IMR-90 (cell line): ENCODE data around the gene GCK. TPM values are rescaled to one million over a fixed set of nuclear protein-coding genes. Genes with fewer than 3 reads are reported as not detected.

Experiments
- ATAC-seq: fragments of 200-7000 bp; cut with Tn5 transposase; 2 replicates; pipeline ENCODE4 v1.9.1; 2020; ENCODE audit warnings: low read depth, mild to moderate bottlenecking, moderate library complexity
- BruUV-seq: library from RNA; stranded (reverse); fragments of 400-500 nt; replicated peaks from 2 replicates; lab custom pipeline; 2021; lab: Mats Ljungman, UMichigan
- CTCF ChIA-PET: fragments of 300-600 bp; formaldehyde crosslinking; extraction: SDS; loops from one replicate; lab custom pipeline; 2021; ENCODE audit warnings: antibody characterized with exemption; lab: Yijun Ruan, JAX
- POLR2A ChIA-PET: fragments of 300-600 bp; sonication (Branson Sonifier 250); formaldehyde crosslinking; loops from one replicate; lab custom pipeline; 2022; ENCODE audit warnings: antibody characterized with exemption; ENCODE audit not compliant: unreplicated experiment; lab: Charles Lee
- DNase-seq: peaks from one replicate; pipeline ENCODE4 v3.0.0; 2013
- H2AFZ ChIP-seq: replicated peaks from 2 replicates; pipeline ENCODE3; 2013; ENCODE audit warnings: low read length, mild to moderate bottlenecking; ENCODE audit not compliant: poor library complexity
- H2AK5ac ChIP-seq: 2 replicates; pipeline ENCODE4 v1.6.1; 2013; ENCODE audit warnings: low read depth, low read length, inconsistent platforms
- H2AK9ac ChIP-seq: replicated peaks from 2 replicates; pipeline ENCODE3; 2013; ENCODE audit warnings: mild to moderate bottlenecking, low read depth, low read length, moderate library complexity; ENCODE audit not compliant: poor library complexity
- H2BK120ac ChIP-seq: 2 replicates; pipeline ENCODE4 v1.6.1; 2013; ENCODE audit warnings: low read depth, low read length, inconsistent platforms
- H2BK15ac ChIP-seq: 3 replicates; pipeline ENCODE4 v1.6.1; 2013; ENCODE audit warnings: low read depth, low read length, inconsistent platforms
- H2BK20ac ChIP-seq: 2 replicates; pipeline ENCODE4 v1.6.1; 2013; ENCODE audit warnings: low read depth, mild to moderate bottlenecking, inconsistent platforms, low read length, moderate library complexity
- H2BK5ac ChIP-seq: 2 replicates; pipeline ENCODE4 v1.6.1; 2013; ENCODE audit warnings: mild to moderate bottlenecking, low read depth, low read length, inconsistent platforms; ENCODE audit not compliant: poor library complexity, severe bottlenecking
- H3K14ac ChIP-seq: replicated peaks from 2 replicates; pipeline ENCODE4 v1.6.1; 2013; ENCODE audit warnings: low read depth, low read length, inconsistent platforms
- H3K18ac ChIP-seq: 2 replicates; pipeline ENCODE4 v1.6.1; 2013; ENCODE audit warnings: low read depth, low read length, control low read depth
- H3K23ac ChIP-seq: 2 replicates; pipeline ENCODE4 v1.6.1; 2013; ENCODE audit warnings: low read depth, low read length, inconsistent platforms
- H3K27ac ChIP-seq: 2 replicates; pipeline ENCODE4 v1.5.1; 2013; ENCODE audit warnings: mild to moderate bottlenecking, control low read depth, low read length; ENCODE audit not compliant: insufficient read depth
- H3K27me3 ChIP-seq: 2 replicates; pipeline ENCODE4 v1.6.1; 2013; ENCODE audit warnings: low read length; ENCODE audit not compliant: control insufficient read depth, insufficient read depth
- H3K36me3 ChIP-seq: 2 replicates; pipeline ENCODE4 v1.6.1; 2013; ENCODE audit warnings: low read length, mixed read lengths; ENCODE audit not compliant: control insufficient read depth, insufficient read depth
- H3K4ac ChIP-seq: 2 replicates; pipeline ENCODE4 v1.6.1; 2013; ENCODE audit warnings: low read depth, low read length, inconsistent platforms
- H3K4me1 ChIP-seq: 2 replicates; pipeline ENCODE4 v1.6.1; 2013; ENCODE audit warnings: low read length, mixed read lengths; ENCODE audit not compliant: control insufficient read depth, insufficient read depth
- H3K4me2 ChIP-seq: 2 replicates; pipeline ENCODE4 v1.6.1; 2013; ENCODE audit warnings: low read depth, mild to moderate bottlenecking, control low read depth, low read length, moderate library complexity
- H3K4me3 ChIP-seq: 2 replicates; pipeline ENCODE4 v1.5.1; 2013; ENCODE audit warnings: low read depth, mild to moderate bottlenecking, control low read depth, low read length, moderate library complexity; ENCODE audit not compliant: insufficient read depth
- H3K56ac ChIP-seq: 2 replicates; pipeline ENCODE4 v1.6.1; 2013; ENCODE audit warnings: low read length, inconsistent platforms; ENCODE audit not compliant: insufficient read depth; ENCODE audit errors: extremely low read depth
- H3K79me1 ChIP-seq, 2 experiments: 2 replicates each; pipeline ENCODE4 v1.6.1; 2013; ENCODE audit warnings: low read length in 2 of 2, inconsistent platforms in 1 of 2, low read depth in 1 of 2
- H3K9ac ChIP-seq: 2 replicates; pipeline ENCODE4 v1.6.1; 2013; ENCODE audit warnings: low read depth, low read length, control low read depth
- H3K9me1 ChIP-seq: 2 replicates; pipeline ENCODE4 v1.6.1; 2013; ENCODE audit warnings: low read length, inconsistent platforms; ENCODE audit not compliant: insufficient read depth
- H3K9me3 ChIP-seq: 2 replicates; pipeline ENCODE4 v1.6.1; 2013; ENCODE audit warnings: low read length; ENCODE audit not compliant: control insufficient read depth, insufficient read depth
- H4K20me1 ChIP-seq: 2 replicates; pipeline ENCODE4 v1.6.1; 2013; ENCODE audit warnings: low read length, inconsistent platforms; ENCODE audit not compliant: insufficient read depth
- H4K5ac ChIP-seq: 2 replicates; pipeline ENCODE4 v1.6.1; 2013; ENCODE audit warnings: mild to moderate bottlenecking, low read depth, low read length, control low read depth
- H4K8ac ChIP-seq, 2 experiments: 2 replicates each; pipeline ENCODE4 v1.6.1; 2013; ENCODE audit warnings: low read depth in 2 of 2, low read length in 2 of 2, control low read depth in 1 of 2, inconsistent platforms in 1 of 2
- H4K91ac ChIP-seq: 2 replicates; pipeline ENCODE4 v1.6.1; 2013; ENCODE audit warnings: low read depth, low read length, inconsistent platforms; ENCODE audit not compliant: insufficient read depth
- CEBPB ChIP-seq: IDR thresholded peaks from 2 replicates; pipeline ENCODE4 v1.6.1; 2012; ENCODE audit warnings: low read depth, low read length, improper control_type of control experiment
- CHD1 ChIP-seq: IDR thresholded peaks from 2 replicates; pipeline ENCODE4 v1.6.1; 2012; ENCODE audit warnings: low read depth, low read length, improper control_type of control experiment
- CTCF ChIP-seq: conservative IDR thresholded peaks from 2 replicates; pipeline ENCODE4 v1.5.1; 2012; ENCODE audit warnings: mild to moderate bottlenecking, low read depth, low read length, improper control_type of control experiment
- ELK1 ChIP-seq: fragments of 150-350 bp; IDR thresholded peaks from 2 replicates; pipeline ENCODE4 v1.6.1; 2016; ENCODE audit warnings: low read depth, mild to moderate bottlenecking, low read length, moderate library complexity, borderline replicate concordance
- FOS ChIP-seq: fragments of 150-350 bp; IDR thresholded peaks from 2 replicates; pipeline ENCODE4 v1.6.1; 2016; ENCODE audit warnings: low read depth, low read length
- MAFK ChIP-seq: IDR thresholded peaks from 2 replicates; pipeline ENCODE4 v1.6.1; 2012; ENCODE audit warnings: low read depth, low read length, improper control_type of control experiment
- MXI1 ChIP-seq: IDR thresholded peaks from 2 replicates; pipeline ENCODE4 v1.6.1; 2012; ENCODE audit warnings: low read depth, mild to moderate bottlenecking, low read length, moderate library complexity, borderline replicate concordance
- NFE2L2 ChIP-seq: fragments of 150-350 bp; IDR thresholded peaks from 2 replicates; pipeline ENCODE4 v1.6.1; 2016; ENCODE audit warnings: low read depth, mild to moderate bottlenecking, low read length
- POLR2A ChIP-seq: IDR thresholded peaks from 2 replicates; pipeline ENCODE4 v1.6.1; 2012; ENCODE audit warnings: mild to moderate bottlenecking, low read depth, low read length
- RAD21 ChIP-seq: IDR thresholded peaks from 2 replicates; pipeline ENCODE4 v1.6.1; 2012; ENCODE audit warnings: low read length, improper control_type of control experiment
- RCOR1 ChIP-seq: IDR thresholded peaks from 2 replicates; pipeline ENCODE4 v1.6.1; 2012; ENCODE audit warnings: mild to moderate bottlenecking, low read length, improper control_type of control experiment; ENCODE audit not compliant: insufficient replicate concordance
- RFX5 ChIP-seq: IDR thresholded peaks from 2 replicates; pipeline ENCODE4 v1.8.0; 2012; ENCODE audit warnings: low read depth, mild to moderate bottlenecking, low read length, moderate library complexity
- WGBS, 2 experiments: methylation state at CpG; one replicate each; pipeline versions ENCODE4 v1.1.5 to v1.1.7; 2013; ENCODE audit warnings: missing lambda C conversion rate in 2 of 2; ENCODE audit not compliant: insufficient read length in 1 of 2; ENCODE audit errors: extremely low coverage in 2 of 2; 5-methylcytosine and 5-hydroxymethylcytosine counted together
- dilution Hi-C: fragments of 300-500 bp; cut with HindIII; formaldehyde crosslinking; loops from one replicate; pipeline ENCODE4 v1.14.3; 2018; ENCODE audit warnings: low sequenced_read_pairs; ENCODE audit not compliant: unreplicated experiment
- in situ Hi-C: fragments of 300-500 bp; cut with MboI; formaldehyde crosslinking; loops from 3 replicates; pipeline ENCODE4 v1.14.3; 2019; ENCODE audit warnings: low sequenced_read_pairs, inconsistent platforms, mixed read lengths
- intact Hi-C: fragments of 100-400 bp; cut with micrococcal nuclease; formaldehyde crosslinking; loops from 2 replicates; pipeline ENCODE4 v1.10.0; 2022
- polyA plus RNA-seq, 3 experiments: library from polyadenylated mRNA; depleted of rRNA; stranded (reverse); fragments of >200 nt; gene quantifications; 2 replicates each; pipeline ENCODE4 v1.2.3, GENCODE V29; 2012; ENCODE audit warnings: low replicate concordance in 1 of 3
- total RNA-seq: library from RNA; depleted of rRNA; stranded (reverse); fragments of >200 nt; gene quantifications from 2 replicates; pipeline ENCODE4 v1.2.3, GENCODE V29; 2012

The GCK gene
- total and polyA plus RNA-seq, 2 of the 4 experiments (the other 2 are of a cell fraction) = 0.14 to 0.18 TPM

- no peak for TF ChIP-seq MAFK
Observed at GRCh38 chr7:44121761-44122420, 67.3 kb downstream of the GCK start (continued).

GRCh38 chr7:44120395-44120794 lies 68.8 kb downstream of the GCK start:
- CTCF ChIA-PET = no interaction called here
- no peak overlapping the region for H2AFZ ChIP-seq
- H3K56ac ChIP-seq = no peak overlapping the region

More at GRCh38 chr7:44120395-44120794, 68.8 kb downstream of the GCK start:
- no peak for TF ChIP-seq CHD1
- no peak for TF ChIP-seq RCOR1
- no peak for TF ChIP-seq MXI1
- TF ChIP-seq FOS = no peak
- TF ChIP-seq POLR2A = no peak
- no peak for TF ChIP-seq NFE2L2
- no peak for TF ChIP-seq ELK1
- no peak for TF ChIP-seq CEBPB
- no peak for TF ChIP-seq MAFK
- TF ChIP-seq RAD21 = no peak
- no peak for TF ChIP-seq CTCF
- no peak for TF ChIP-seq RFX5
- H3K9me3 ChIP-seq = no peaks in the 10 kb centered on the region
- no peak overlapping the region for H2BK5ac ChIP-seq
- H2AK5ac ChIP-seq = no peak overlapping the region
- no peak overlapping the region for H2AK9ac ChIP-seq
- ATAC-seq = no peak
- peaks cover 36% of the 10 kb centered on the region for H3K36me3 ChIP-seq
- no peak overlapping the region for H3K4ac ChIP-seq
- no peak overlapping the region for H3K9ac ChIP-seq
- no peak overlapping the region for H3K27ac ChIP-seq
- H3K9me1 ChIP-seq = peaks cover 16% of the 10 kb centered on the region
- POLR2A ChIA-PET = no interaction called here
- intact Hi-C loops (no loop called here), in situ Hi-C loops (loop anchor here (10.0 kb wide), 1 partner anchor 74 kb away; no protein-coding TSS in a partner anchor), dilution Hi-C loops (no loop called here)
- H4K20me1 ChIP-seq = no peaks in the 10 kb centered on the region; the same call in 1 of the 2 replicates
- H3K79me1 ChIP-seq = peaks cover 17 to 52% of the 10 kb centered on the region in 2 experiments
- no peak overlapping the region for H4K8ac ChIP-seq
- no peak for DNase-seq
- H3K23ac ChIP-seq = no peak overlapping the region
- WGBS, 2 experiments = no CpG with 5 or more reads among the region's 6 CpGs
- H3K4me2 ChIP-seq = no peak overlapping the region
- no peak overlapping the region for H2BK20ac ChIP-seq
- no peak overlapping the region for H2BK15ac ChIP-seq
- H4K91ac ChIP-seq = no peak overlapping the region
- H3K14ac ChIP-seq = no peak overlapping the region
- peaks cover 6% of the 10 kb centered on the region for H3K4me1 ChIP-seq
- H2BK120ac ChIP-seq = no peak overlapping the region
- no TSS peak for BruUV-seq
- H3K4me3 ChIP-seq = no peak overlapping the region
- no peak overlapping the region for H4K5ac ChIP-seq
- no peak overlapping the region for H3K18ac ChIP-seq
- no peaks in the 10 kb centered on the region for H3K27me3 ChIP-seq
